GM18873 (cell line): ENCODE data around the gene FOXN4.

Experiments used
- ATAC-seq: cut with Tn5 transposase; IDR thresholded peaks from one replicate; pipeline ENCODE4 v1.9.1; 2021; ENCODE audit warnings: mild to moderate bottlenecking, moderate library complexity, moderate number of reproducible peaks; ENCODE audit not compliant: unreplicated experiment, low FRiP score

The FOXN4 gene

DNA sequence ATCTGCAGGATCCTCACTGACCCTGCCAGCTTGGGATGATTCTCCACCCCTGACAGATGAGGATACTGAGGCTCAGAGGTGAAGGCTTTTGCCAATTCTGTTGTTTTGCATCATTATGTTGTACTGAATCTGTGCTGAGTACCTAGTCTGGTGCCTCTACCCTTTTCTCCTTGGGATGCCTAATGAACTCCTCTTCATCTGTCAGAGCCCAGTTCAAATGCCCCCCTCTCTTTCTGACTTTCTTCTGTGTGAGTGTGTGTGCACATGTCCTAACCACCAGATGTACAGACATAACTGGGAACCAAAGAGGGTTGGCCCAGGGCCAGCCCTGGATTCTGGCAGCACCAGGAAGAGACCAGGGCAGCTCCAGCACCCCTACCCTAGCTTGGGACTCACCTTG is 22.8 kb downstream of the FOXN4 start:
- ATAC-seq = no peak

DNA sequence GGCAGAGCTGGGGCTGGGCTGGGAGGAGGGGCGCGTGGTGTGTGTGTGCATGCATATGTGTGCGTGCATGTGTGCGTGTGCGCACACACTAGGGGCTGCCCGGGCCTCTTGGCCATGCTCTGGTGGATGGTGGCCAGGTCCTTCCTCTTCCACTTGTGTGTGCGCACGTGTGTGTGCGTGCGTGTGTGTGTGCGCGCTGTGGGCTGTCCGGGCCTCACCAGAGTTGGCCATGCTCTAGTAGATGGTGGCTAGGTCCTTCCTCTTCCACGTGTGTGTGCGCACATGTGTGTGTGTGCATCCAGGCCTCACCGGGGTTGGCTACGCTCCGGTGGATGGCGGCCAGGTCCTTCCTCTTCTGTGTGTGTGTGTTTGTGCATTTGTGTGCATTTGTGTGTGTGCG is 24.7 kb downstream of the FOXN4 start:
- ATAC-seq = no peak

GRCh38 chr12:109281452-109281851 is 27.6 kb downstream of the FOXN4 start:
- no peak for ATAC-seq

DNA sequence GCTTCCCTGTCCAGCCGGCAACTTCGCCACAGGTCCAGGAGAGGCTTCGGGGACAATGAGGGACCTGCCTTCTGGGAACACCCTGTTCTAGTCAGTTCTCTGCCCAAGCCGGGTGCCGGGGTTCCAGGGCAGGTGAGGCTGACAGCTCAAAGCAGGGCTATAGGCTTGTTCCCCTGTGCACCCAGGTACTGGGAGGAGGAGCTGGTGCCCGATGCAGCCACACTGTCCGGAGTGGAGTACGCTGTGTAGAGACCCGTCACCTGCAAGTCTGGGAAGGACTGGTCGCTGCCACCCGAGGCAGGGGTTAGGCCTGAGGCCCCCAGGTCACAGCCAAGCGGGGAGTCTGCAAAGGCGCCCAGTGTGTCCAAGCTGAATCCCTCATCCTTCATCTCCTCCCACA is 29.6 kb downstream of the FOXN4 start:
- no peak for ATAC-seq

DNA sequence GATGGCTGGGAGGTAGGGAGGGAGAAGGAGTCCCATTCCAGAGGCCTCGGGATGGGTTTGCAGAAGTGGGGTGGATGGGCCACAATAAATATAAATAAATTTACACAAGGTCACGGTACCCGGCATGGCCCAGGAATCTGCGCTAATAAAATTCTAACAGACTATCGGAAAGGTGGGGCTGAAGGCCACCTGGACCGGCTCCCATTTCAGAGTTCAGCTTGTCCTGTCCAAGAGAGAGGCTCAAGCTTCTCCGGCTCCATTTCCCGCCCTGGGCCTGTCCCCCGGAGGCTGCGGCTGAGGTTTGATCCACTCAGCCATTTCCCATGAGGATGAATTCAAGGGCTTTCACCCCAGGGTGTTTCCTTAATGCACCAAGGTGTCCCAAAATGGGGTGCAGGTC is 30.2 kb downstream of the FOXN4 start:
- no peak for ATAC-seq

DNA sequence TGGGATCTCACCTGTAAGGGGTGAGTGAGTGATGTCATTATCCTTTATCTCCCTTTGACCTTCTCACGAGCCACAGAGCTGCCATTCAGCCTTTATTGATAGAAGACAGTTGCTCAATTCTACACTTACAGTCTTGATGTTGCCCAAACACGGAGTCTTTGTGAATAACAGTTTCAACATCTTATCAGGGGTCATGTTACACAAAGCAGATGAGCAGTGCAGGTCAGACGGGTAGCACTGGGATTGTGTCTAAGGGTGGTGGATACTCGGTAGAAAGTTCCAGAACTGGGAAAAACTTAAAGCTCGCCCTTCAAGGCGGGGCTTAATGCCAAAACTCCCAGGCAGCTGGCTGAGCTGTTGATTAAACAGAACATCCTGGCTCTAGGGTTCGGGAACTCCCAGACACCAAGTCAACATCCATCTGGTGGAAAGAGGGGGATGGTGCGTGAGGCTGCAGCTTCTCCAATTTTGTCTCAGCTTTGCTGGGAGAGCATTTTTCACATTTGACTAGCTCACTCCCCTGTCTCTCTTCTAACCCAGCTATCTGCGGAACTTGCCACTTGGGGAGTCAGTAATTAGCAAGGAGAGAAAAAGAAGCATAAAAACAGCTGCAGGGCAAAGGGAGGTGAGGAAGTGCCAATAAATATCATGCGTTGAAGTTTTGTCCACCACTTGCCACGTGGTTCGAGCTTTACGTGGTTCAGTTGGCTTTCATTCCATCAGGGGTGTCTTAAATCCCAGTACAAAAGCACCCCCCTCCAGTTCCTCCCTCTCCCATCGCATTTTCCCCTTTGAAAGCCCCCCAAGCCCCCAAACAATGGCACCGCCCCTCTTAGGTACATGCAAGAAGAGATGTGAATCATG is 31.0 kb downstream of the FOXN4 start:
- no peak for ATAC-seq

DNA sequence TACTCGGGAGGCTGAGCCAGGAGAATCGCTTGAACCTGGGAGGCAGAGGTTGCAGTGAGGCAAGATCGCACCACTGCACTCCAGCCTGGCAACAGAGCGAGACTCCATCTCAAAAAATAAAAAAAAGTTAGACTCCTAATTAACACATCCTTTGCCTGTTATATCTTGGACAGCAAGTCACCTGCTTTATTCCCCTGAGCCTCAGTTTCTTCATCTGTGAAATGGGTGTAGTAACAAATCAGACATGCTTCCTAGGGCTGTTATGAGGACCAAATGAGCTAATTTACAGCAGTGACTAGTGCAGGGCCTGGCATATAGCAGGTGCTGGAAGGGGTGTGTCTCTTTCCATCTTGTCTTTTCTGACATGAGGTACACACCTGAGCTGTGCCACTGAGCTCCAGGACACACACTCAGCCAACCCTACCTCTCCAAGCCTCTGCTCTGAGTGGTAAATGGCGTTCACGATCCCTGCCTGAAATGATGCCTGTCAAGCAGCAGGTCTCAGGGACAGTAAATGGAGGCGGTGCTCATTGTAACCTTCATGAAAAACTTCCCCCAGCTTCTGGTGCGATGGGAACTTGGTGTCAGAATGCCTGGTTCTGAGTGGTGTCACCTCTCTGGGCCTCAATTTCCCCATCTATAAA is 31.7 kb downstream of the FOXN4 start:
- no peak for ATAC-seq

DNA sequence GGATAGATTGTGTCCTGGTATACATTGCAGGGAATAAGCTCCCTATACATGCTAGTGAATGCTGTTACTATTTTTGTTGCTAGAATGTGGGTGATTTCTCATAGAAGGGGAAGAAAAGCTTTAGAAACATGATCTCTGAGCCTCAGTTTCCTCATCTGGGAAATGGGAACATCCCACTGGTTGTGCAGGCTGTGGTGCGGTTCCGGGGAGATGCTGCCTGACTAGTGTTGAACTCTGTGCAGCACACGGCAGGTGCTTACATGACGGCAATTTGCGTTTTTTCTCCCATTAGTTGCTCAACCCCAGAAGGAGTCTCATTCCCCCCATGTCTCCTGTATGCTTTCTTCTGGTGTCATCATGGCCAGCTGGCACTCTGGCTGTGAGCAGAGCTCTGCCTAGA is 32.9 kb downstream of the FOXN4 start:
- ATAC-seq = no peak

- ATAC-seq = no peak
Measured at GRCh38 chr12:109275173-109275572, 33.9 kb downstream of the FOXN4 start.

DNA sequence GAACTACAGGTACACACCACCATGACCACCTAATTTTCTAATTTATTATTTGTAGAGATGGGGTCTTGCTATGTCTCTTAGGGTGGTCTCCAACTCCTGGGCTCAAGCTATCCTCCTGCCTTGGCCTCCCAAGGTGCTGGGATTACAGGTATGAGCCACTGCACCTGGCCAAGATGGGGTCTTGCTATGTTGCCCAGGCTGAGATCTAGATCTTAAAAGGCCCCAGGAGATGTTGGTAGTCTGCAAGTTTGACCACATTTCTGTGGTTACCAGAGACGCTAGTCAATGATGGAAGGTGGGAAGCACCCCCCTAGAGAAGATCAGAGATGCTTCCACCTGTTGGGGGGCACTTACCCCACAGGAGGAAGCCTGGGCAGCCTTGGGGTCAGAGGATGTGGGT is 34.7 kb downstream of the FOXN4 start:
- no peak for ATAC-seq

DNA sequence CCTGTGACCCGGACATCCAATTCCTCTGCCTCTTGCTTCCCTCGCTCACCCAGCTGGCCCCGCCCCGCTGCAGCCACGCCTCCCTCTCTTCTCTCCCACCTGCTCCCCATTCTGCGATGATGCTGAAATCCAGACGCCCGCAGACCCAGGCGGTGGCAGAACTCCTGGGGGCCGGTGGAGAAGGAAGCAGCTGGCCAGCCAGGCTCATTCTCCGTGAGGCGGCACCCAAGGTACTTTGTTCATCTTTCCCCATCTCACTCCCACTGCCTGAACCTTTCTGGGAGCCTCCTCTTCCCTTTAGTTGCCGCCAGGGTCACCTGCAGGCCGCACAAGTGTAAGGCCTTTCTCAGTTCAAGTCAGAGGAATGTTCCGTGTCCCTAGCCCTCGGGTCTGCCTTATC is 35.7 kb downstream of the FOXN4 start:
- no peak for ATAC-seq

GRCh38 chr12:109271418-109271817 is 37.7 kb downstream of the FOXN4 start:
- no peak for ATAC-seq

DNA sequence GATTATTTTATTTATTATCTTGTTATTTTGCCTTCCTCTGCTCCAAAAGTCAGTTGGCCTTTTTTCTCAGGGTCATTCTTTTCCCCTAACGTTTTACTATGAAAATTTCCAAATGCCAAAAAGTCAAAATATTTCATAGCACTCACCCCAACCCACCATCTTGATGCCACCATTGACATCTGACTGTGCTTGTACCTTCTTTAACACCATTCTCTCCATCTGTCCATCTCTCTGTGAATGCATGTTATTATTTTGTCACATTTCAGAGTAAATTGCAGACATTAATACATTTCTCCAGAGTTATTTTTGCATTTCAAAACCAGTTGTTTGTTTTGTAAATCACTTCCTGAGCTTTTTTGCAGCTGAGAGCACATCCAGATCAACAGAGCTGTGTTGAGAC is 38.6 kb downstream of the FOXN4 start:
- ATAC-seq = no peak

DNA sequence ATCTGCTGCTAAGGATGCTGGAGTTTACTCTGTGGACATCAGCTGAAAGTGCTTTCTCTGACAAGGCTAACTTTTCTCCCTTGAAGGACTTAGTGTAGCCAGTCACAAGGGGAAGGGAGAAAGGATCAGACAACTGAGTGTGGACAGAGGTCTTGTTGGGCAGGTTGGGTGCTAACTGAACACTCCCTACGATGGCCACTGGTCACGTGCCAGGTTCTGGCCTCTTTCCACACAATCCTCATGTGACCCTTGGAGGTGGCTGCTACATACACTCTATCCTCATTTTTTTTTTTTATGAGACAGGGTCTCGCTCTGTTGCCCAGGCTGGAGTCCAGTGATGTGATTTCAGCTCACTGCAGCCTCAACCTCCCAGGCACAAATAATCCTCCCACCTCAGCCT is 39.7 kb downstream of the FOXN4 start:
- ATAC-seq = no peak

DNA sequence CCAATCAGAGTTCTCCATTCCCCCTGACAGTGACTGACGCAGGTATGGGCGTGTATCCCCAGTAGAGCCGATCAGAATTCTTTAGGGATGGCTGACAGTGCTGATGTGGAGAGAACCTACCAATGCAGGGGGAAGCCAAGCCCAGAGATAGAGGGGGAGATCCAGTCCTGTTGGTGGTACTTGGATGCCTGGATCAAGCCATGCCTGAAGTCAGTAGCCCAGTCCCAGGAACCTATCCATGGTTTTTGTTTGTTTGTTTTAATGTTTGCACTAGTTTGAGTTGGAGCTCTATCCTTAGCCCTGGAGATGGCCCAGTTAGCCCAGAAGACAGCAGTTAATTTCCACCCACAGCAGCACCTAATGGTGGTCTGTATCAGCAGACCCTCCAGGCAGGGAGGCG is 40.2 kb downstream of the FOXN4 start:
- ATAC-seq = no peak

DNA sequence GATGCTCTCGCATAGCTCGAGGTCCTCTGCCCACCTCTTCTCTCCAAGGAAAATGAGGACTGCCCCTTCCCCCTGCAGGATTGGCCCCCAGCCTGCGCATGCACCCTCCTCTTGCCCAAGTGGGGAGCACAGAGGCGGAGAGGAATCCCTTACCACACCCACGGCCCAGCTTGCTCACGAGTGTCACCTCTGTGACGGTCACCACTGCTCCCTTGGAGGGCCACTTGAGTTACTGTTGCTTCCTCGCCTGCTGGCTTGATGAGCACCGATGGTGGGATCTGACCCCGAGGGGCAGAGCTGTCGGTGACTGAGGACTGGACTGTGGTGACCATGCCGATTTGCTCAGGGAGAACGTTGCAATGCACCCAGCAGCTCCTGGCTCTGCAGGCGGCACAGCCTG is 41.7 kb downstream of the FOXN4 start:
- ATAC-seq = no peak

DNA sequence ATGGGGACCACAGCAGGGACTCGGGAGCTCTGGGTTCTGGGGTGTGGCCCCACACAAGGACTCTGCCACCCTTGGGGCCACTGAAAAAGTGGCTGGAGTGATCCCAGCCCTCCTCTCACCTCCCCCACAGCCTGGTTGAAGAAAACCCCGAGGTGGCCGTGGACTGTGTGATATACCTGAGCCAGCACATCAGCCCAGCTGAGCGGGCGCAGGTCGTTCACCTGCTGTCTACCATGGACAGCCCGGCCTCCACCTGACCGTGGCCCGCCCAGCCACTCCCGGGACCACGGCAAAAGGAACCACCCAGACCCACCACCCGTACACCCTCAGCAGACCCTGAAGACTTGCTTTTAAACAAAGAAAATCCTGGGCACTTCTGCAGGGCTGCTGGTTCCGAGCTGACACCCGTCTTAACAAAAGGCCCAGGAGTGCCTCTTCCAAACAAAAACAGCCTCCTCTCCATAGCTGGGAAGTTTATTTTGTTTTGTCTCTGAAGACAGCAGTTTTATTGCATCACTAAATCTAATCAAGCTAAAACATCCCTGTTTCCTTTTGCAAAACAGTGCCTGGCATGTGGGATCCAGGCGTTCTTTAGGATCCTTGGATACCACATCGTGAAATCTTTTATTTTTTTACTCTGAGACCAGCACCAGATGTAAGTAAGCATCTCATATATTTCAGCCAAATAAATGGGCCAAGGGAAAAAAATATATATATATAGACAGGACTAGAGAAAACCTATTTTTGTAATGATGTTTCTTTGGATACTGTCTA is 42.8 kb downstream of the FOXN4 start:
- ATAC-seq = no peak

GRCh38 chr12:109264943-109265650 is 44.0 kb downstream of the FOXN4 start:
- no peak for ATAC-seq

GRCh38 chr12:109264095-109264942 is 44.8 kb downstream of the FOXN4 start:
- no peak for ATAC-seq

GRCh38 chr12:109263439-109263838 is 45.6 kb downstream of the FOXN4 start:
- no peak for ATAC-seq
